ENCODE results near the gene RALGAPA2. TPM values are rescaled to one million over a fixed set of nuclear protein-coding genes. Genes with fewer than 3 reads are reported as not detected.

Gene RALGAPA2
- polyA plus RNA-seq, 1 of the 3 experiments (the other 2 are of a cell fraction): 1.0 TPM

GRCh38 chr20:20711413-20711812, 1.0 kb downstream of the RALGAPA2 start (continued):
- TF ChIP-seq REST (IDR thresholded peaks at IDR 0.05; ENCODE audit: low read depth, low read length) (no peak), EZH2phosphoT487 (IDR thresholded peaks at IDR 0.05; ENCODE audit: borderline replicate concordance, low read depth) (no peak), RAD21 (IDR thresholded peaks at IDR 0.05; ENCODE audit: low read length) (no peak), MAX (IDR thresholded peaks at IDR 0.05; ENCODE audit: low read depth) (no peak), NRF1 (IDR thresholded peaks at IDR 0.05; ENCODE audit: low read depth, low read length) (no peak)

- no peaks in the 10 kb centered on the region for H3F3A ChIP-seq (replicated peaks; ENCODE audit: insufficient read depth)
- no peaks in the 10 kb centered on the region for H3K9me3 ChIP-seq
- H3K79me2 ChIP-seq (ENCODE audit: insufficient read depth): no peaks in the 10 kb centered on the region
- no peak overlapping the region for H3K9ac ChIP-seq
- no peak overlapping the region for H3K4me2 ChIP-seq
- no peaks in the 10 kb centered on the region for H3K27me3 ChIP-seq (ENCODE audit: insufficient read depth)
- CTCF ChIA-PET: interaction anchor here (0.9 kb wide), 1 partner anchor 16 kb away, joined by 3 read pairs; no protein-coding TSS in a partner anchor
- no peak overlapping the region for H3K4me3 ChIP-seq (ENCODE audit: low read depth in 2 of 2, low read length in 1 of 2)
- DNase-seq: no peak
- H3K9me2 ChIP-seq: no peaks in the 10 kb centered on the region
- WGBS (ENCODE audit: low lambda C conversion rate): 84% methylated on average over 6 of the region's 6 CpGs
- no peak overlapping the region for H2AFZ ChIP-seq (ENCODE audit: low read depth)
- H3K36me3 ChIP-seq (replicated peaks in 1 of 2; ENCODE audit: control insufficient read depth in 1 of 2, insufficient read depth in 2 of 2, low read length in 1 of 2): no peaks in the 10 kb centered on the region
- no peak overlapping the region for H3K27ac ChIP-seq (ENCODE audit: low read depth in 2 of 2, low read length in 1 of 2)
- peaks cover 3 to 14% of the 10 kb centered on the region in 2 experiments; a peak in 3 of 4 replicates for H3K4me1 ChIP-seq (ENCODE audit: control insufficient read depth in 1 of 2, insufficient read depth in 2 of 2, low read depth in 1 of 2, low read length in 1 of 2)
- no peaks in the 10 kb centered on the region for H4K20me1 ChIP-seq (ENCODE audit: insufficient read depth)
- POLR2A ChIA-PET: no interaction called here
- TF ChIP-seq POLR2AphosphoS5 (IDR thresholded peaks at IDR 0.05; ENCODE audit: low read depth, low read length) (no peak), ZBTB33 (IDR thresholded peaks at IDR 0.05; ENCODE audit: borderline replicate concordance, low read depth) (no peak), EZH2phosphoT487 (IDR thresholded peaks at IDR 0.05; ENCODE audit: borderline replicate concordance, low read depth) (no peak), JUND (IDR thresholded peaks at IDR 0.05) (no peak), RAD21 (IDR thresholded peaks at IDR 0.05; ENCODE audit: low read length) (no peak), MXI1 (IDR thresholded peaks at IDR 0.05; ENCODE audit: low read depth, low read length) (no peak), NFIC (IDR thresholded peaks at IDR 0.05; ENCODE audit: borderline replicate concordance) (no peak), TCF12 (IDR thresholded peaks at IDR 0.05) (no peak), YY1 (IDR thresholded peaks at IDR 0.05; ENCODE audit: low read depth) (no peak), RCOR1 (IDR thresholded peaks at IDR 0.05; ENCODE audit: low read length) (no peak), EP300 (IDR thresholded peaks at IDR 0.05; ENCODE audit: borderline replicate concordance in 1 of 2, low read depth in 1 of 2, low read length in 1 of 2) (no peak), USF1 (IDR thresholded peaks at IDR 0.05; ENCODE audit: borderline replicate concordance, low read depth) (no peak), SIN3A (IDR thresholded peaks at IDR 0.05; ENCODE audit: borderline replicate concordance, low read depth, low read length) (no peak), FOXJ3 (CRISPR knock-in tag; IDR thresholded peaks at IDR 0.05) (no peak), GATA2 (CRISPR knock-in tag; IDR thresholded peaks at IDR 0.05) (no peak), GABPA (IDR thresholded peaks at IDR 0.05; ENCODE audit: low read depth) (no peak), CTCF (IDR thresholded peaks at IDR 0.05) (no peak)
Observed at GRCh38 chr20:20710443-20711315, 1.8 kb downstream of the RALGAPA2 start.
